Stimulated activated CD4-positive, alpha-beta T cell treated with anti-CD3 and anti-CD28 coated beads, Interleukin-4, amount 100 ng/mL, for 48 hours (primary cell): ENCODE data around the gene HSD3B1.

Experiments
- DNase-seq, 2 donors: peaks; one replicate each; pipeline ENCODE4 v3.0.0-alpha.2; 2020; ENCODE audit warnings: low read depth in 2 of 2

The HSD3B1 gene

DNA sequence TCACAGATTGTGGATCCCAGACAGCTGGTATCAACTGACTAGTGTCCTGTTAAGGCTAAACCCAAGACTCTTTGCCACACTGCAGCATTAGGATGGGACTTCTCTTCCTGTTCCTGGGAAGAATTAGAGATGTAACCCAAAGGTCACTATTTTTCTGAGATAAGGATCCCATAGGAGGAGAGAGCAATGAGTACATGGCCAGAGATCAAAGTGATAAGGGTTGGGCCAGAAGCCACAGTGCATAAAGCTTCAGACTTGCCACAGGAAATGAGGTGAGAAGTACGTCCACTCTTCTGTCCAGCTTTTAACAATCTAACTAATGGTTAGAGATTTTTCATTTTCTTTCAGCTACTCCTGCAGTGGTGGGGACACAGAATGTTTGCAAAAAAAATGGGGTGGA lies at the start of gene HSD3B1:
Gene HSD3B1, plus strand, starts transcription at position 270 of the 400 bp plus-strand sequence. CDS start 267 bp downstream, outside the sequence.
- no peak for DNase-seq

DNA sequence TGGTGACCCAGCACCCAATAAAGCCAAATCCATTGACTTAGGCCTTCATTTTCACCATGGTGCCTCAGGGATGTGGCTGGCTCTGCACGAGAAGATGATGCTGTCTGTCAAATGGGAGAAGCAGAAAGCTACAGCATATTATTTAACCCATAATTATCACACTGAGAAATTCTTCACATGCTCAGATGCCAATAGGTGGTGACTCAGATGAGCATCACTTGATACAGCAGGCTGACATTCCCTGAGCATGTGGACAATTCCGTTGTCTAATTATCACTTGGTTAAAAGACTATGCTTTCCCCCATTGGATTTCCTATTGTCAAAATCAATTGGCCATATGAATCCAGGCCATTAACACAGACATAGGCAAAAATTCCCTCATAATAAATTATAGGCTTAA lies 44.0 kb upstream of the HSD3B1 start:
- DNase-seq, result no peak

DNA sequence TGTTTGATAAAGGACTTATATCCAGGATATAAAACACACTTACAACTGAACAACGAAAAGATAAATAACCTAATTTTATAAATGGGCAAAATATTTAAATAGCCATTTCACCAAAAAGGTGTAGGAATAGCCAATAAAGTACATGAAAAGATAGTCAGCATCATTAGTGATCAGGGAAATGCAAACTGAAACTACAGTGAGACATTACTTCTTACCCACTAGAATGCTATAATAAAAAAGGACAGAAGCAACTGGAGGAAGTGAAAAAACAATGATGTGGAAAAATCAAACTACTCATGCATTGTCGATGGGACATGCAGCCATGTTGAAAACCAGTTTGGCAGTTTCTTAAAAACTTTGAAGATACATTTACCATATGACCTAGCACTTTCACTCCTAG lies 43.4 kb upstream of the HSD3B1 start:
- no peak for DNase-seq

DNA sequence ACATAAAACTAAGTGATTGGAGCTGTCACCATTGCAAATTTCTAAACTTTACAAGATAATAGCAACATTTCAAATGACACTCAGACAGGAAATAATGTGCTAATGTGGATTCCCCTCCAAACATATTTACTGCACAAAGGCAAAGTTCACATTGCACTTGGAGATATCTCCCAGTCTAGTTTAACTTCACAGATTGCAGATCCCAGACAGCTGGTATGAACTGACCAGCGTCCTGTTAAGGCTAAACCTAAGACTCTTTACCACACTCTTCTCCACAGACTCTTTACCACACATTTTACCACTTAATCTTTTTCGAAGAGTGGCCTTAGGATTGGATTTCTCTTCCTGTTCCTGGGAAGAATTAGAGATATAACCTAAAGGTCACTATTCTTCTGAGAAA lies 40.6 kb upstream of the HSD3B1 start:
- DNase-seq, result no peak

DNA sequence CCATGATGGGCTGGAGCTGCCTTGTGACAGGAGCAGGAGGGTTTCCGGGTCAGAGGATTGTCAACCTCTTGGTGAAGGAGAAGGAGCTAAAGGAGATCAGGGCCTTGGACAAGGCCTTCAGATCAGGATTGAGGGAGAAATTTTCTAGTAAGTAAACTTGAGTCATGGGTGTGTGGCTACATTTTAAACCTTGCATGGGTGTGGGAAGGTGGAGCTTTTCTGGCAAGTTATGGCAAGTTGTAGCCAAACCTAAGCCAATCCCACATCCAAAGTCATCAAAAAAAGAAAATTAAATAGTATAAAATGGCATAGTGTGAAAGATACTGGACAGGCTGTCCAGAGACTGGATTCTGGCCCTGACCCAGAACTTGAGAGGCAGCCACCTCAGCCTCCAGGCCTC lies 39.8 kb upstream of the HSD3B1 start:
- no peak for DNase-seq

DNA sequence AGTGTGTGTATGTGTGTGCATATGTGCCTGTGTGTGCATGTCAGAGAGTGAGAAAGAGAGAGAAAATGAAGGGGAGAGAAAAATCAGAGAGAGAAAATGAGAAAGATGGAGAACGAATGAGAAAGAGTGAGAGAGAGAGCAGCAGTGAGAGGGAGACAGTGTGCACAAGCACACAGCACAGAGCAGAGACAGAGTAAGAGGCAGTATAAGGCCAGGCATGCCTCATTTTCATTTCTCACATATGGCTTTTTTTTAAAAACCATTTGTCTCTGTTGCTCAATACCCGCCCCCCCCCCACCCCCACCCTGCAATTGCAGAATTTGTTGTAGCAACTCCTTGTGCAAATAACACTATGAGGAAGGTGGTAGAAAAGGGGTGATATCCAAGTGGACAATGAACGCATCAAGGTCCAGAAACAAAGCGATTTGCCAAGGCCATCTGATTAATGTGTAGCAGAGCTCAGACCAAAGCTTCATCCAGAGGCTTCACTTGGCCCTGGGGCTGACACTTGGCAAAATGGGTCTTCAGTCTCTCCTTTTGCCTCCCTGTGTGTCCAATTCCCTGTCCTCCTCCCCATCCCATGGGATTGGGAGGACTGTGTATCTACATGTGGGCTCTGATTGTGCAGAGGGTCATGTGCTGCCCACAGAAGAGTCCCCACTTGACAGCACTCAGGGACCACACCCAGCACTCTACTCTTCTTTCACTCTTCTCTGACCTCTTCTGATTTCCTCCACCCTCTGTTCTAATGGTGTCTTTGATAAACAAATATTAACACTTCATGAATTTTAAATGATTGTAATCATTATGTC lies 38.9 kb upstream of the HSD3B1 start:
- no peak for DNase-seq

DNA sequence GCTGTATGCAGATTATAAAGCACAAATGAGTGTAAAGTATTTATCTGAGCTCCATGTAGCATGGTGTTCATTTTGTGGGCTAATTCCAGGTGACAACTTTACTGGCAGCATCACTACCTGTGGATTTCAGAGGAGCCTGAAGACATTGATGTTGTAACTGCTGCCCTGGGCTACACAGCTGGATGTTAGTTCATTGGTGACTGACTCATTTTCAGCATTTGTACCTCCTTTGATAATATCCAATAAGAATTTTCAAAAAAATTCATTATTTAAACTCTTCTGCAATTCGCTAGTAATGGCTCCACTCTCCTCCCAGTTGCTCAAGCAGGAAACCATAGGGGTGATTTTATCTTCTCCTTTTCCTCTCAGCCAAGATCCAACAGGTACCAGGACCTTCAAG lies 37.3 kb upstream of the HSD3B1 start:
- DNase-seq, result no peak

GRCh38 chr1:119470377-119470776 lies 36.6 kb upstream of the HSD3B1 start:
- DNase-seq, result no peak

- no peak for DNase-seq
Observed at GRCh38 chr1:119470958-119471357, 36.1 kb upstream of the HSD3B1 start.

DNA sequence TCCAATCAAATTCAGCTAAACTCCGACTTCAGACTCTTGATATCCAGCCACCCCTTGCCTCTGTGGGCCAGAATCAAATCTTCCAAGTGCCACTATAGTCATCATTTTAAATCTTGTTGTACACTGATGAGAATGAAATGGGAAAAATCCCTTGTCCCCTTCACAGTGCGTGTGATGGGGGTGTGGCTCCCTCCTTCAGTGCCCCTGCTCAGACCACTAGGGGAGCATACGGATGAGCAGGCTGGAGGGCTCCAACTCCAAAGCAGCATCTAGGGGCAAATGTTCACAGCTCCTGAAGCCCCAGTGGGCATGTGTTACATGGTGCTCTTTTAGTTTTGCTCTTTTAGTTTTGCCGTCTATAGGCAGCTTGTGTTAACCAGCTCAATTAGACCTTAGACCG lies 35.4 kb upstream of the HSD3B1 start:
- no peak for DNase-seq

DNA sequence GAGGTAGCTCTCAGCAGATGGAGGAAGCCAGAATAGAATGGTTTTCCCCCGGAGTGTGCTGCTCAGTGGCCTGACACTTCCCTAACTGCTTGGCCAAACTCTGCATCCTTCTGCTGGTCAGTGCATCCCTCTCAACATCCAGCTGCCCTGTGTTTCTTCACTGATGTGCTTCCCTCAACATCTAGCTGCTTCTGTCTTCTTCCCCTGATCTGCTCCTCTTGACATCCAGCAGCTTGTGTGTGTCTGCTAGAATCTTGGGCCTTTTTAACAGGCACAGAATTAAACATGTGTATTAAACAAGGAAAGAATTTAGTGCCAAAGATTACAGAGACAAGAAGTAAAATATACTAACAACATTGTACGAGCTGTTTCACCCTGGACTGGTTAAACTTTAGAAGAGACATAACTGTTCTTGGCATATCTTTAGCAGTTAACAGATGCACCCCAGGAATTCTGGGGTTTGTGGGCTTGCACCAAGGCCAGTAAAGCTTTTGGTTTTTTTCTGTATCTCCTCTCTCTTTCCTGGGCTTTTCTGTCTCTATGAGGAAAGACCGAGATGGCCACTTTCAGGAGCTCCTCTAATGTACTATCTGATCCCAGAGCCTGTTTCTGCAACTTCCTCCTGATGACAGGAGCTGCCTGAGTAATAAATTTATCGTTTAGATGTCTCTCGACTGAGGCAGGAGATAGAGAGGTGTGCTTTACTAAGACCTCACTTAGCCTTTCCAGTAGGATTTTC lies 34.8 kb upstream of the HSD3B1 start:
- DNase-seq, result no peak

DNA sequence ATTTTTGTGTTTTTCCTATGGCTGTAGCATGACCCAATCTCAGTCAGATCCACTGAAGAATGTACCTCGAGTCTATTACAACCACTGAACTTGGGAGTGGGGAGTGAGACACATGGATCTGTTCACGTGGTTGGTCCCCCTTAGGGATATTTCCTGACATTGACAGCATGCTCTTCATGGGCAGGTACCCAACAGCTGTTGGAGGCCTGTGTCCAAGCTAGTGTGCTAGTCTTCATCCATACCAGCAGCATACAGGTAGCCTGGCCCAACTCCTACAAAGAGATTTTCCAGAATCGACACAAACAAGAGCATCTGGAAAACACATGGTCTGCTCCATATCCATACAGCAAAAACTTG lies 34.2 kb upstream of the HSD3B1 start:
- no peak for DNase-seq

GRCh38 chr1:119475866-119476439 lies 31.1 kb upstream of the HSD3B1 start:
- peak; percentile 7 to 25 for DNase-seq

DNA sequence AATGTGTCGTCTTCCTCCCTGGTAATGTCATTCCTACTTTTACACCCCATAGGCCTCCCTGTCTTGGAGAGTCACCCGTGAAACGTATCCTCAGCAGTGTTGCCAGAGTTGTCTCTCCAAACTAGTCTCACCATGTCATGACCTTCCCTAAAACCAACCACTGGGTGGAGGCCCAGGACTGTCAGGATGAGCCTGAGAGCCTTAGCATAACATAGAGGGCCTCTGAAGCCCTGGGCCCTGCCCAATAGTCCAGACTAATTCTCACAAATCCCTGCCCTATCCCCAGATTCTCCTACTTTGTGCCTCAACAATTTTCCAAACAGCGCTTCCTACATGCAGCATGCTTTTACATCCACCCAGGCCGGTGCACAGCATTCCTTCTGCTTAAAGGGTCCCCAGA lies 29.3 kb upstream of the HSD3B1 start:
- no peak for DNase-seq

DNA sequence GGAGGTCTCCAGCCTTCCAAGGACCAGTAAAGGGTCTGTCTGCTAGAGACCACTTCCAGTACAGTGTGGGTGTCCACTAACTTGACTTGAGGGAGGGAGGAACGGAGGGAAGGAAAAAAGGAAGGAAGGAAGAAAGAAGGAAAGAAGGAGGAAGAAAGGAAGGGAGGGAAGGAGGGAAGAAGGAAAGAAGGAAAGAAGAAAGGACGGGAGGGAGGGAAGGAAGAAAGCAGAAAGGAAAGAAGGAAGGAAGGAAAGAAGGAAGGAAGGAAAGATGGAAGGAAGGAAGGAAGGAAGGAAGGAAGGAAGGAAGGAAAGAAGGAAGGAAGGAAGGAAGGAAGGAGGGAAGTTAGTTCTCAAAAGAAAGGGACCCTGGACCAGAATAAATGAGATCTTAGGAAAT lies 26.8 kb upstream of the HSD3B1 start:
- DNase-seq, result no peak

GRCh38 chr1:119481951-119482350 lies 25.1 kb upstream of the HSD3B1 start:
- no peak for DNase-seq

DNA sequence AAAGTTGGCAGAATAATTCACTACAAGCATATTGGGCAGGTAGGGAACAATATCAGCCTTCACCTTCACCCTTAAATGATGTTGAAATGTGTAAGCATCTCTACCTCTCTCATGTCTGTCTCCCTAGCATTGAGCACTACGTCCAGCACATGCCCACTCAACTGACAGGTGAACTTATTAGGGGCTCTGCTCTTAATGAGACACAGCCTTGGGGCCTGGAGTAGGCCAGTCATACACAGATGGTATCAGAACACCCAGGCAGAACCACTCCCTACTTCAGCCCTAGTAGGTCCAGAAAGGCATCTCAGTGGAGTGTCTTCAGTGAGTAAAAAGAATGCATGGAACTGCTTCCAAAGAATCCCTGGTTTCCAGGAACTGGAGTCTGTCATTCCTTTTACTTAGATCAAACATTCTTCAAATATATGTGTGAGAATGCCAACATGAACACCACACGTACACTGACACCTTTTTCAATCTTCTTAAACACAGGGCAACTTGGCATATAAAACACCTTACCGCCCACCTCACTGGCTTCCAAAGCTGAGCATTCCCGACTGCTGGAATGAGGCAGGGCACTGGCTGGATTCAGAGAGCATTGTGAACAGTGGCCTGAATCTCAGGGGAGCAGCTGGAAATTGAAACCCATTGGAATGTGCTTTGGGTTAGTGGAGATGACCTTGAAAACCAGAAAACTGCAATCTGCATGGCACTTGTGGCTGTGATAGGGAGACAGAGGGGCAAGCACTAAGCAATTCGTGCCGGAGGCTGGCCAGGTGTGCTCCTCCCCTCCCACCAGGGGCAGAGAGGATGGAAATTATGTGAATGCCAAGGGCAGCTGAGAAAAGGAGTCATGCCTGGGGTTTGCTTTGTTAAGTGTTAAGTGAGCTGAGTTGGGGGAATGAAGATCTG lies 24.2 kb upstream of the HSD3B1 start:
- DNase-seq, result no peak

DNA sequence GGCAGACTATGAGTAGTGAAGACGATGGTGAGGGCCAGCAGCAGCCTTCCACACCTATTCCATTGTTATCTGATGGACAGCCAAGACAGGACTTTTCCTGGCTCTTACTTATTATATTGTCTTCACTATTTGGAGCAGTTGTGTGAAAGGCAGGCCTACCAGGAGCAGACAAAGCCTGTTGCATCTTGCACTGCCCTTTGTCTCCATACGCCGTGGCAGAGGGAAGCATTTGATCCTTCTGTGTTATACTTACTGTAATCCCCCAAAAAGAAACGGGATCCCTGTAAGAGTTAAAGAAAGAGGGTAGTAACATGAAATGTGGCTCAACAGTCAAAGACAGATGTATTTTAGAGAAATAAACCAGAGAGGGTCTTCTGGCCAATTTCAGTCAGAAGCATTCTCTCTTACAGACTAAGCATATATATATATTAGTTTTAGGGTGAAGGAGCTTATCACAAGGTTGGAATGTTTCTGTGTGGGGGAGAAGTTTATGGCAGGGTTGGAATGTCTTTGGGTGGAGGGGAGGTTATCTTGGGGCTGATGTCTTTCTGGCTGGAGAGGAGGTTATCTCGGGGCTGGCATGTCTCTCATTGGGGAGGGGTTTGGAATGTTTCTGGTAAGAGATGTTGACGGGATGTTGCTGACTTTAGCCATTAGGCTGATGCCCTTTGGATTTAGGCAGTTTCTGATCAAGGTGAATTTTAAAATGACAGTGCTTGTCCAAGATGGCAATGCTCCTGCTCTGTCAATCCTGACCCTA lies 23.4 kb upstream of the HSD3B1 start:
- DNase-seq, result no peak

GRCh38 chr1:119485201-119485600 lies 21.8 kb upstream of the HSD3B1 start:
- no peak for DNase-seq

DNA sequence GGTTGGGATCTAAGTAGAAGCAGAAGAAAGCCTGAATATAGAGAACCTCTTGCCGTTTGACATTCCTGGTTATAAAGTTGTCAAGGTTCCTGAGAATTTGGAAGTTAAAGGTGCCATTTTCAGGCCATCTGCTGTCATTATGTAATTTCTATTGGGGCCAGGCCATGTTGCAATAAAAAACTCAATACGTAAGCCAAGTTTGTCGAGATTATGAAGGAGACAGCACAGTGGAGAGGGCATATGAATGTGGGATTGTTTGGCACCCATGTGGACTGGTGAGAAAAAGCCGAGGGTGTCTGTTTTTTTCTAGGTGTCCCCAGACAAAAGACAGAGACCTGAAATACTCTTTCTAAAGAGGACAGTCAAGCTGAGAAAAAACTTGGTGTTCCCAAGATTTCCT lies 18.8 kb upstream of the HSD3B1 start:
- no peak for DNase-seq

DNA sequence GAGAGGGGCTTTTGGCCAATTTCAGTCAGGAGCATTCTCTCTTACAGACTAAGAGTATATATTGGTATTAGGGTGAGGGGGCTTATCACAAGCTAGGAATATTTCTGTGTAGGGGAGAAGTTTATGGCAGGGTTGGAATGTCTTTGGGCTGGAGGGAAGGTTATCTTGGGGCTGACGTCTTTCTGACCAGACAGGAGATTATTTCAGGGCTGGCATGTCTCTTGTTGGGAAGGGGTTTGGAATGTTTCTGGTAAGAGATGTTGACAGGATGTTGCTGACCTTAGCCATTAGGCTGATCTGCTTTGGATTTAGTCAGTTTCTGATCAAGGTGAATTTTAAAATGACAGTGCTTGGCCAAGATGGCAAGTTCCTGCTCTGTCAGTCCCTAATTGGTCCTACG lies 17.8 kb upstream of the HSD3B1 start:
- no peak for DNase-seq
